Measurements from ENCODE around the gene RASSF1.

- TF ChIP-seq EP300 (IDR thresholded peaks at IDR 0.05) (no peak), CTCF (IDR thresholded peaks at IDR 0.05) (no peak), POLR2A (IDR thresholded peaks at IDR 0.05) (no peak)
These were observed 32.8 kb upstream of the RASSF1 start for GRCh38 chr3:50373146-50374051.

Data from ovary (tissue), 3 donors.